ENCODE data around the gene COA7.

The COA7 gene

DNA sequence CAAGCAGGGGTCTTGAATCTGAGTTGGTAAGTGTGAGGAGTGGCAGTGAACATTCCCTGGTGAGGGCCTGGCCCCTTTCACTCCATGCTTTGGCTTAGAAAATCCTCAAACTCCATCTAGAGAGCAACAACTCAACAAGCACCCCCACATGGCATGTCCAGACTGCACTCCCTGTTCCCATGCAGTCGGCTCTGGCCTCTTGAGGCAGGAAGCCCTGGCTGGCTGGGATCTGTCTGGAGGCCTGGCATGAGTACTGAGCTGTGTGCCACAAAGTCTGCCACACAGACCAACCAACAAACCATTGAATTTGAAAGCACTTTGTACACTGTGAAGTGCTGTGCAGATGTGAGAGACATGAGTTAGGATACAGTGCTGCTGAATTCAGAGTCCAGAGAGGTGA, 25.2 kb downstream of the COA7 start:
- H3K9me3 ChIP-seq, result no peaks in the 10 kb centered on the region
- TF ChIP-seq, protein P1, sequence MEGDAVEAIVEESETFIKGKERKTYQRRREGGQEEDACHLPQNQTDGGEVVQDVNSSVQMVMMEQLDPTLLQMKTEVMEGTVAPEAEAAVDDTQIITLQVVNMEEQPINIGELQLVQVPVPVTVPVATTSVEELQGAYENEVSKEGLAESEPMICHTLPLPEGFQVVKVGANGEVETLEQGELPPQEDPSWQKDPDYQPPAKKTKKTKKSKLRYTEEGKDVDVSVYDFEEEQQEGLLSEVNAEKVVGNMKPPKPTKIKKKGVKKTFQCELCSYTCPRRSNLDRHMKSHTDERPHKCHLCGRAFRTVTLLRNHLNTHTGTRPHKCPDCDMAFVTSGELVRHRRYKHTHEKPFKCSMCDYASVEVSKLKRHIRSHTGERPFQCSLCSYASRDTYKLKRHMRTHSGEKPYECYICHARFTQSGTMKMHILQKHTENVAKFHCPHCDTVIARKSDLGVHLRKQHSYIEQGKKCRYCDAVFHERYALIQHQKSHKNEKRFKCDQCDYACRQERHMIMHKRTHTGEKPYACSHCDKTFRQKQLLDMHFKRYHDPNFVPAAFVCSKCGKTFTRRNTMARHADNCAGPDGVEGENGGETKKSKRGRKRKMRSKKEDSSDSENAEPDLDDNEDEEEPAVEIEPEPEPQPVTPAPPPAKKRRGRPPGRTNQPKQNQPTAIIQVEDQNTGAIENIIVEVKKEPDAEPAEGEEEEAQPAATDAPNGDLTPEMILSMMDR (IDR thresholded peaks at IDR 0.05), result no peak
- intact Hi-C loops (cut with DNase I; ENCODE audit: low total_unique reads), result no loop called here
- no peak overlapping the region for H3K27ac ChIP-seq
- no peak overlapping the region for H3K4me3 ChIP-seq
- DNase-seq, result no peak
- peaks cover 0 to 12% (median 0%) of the 10 kb centered on the region in 4 donors for H3K4me1 ChIP-seq
- H3K27me3 ChIP-seq, result no peaks in the 10 kb centered on the region
- H3K36me3 ChIP-seq, result no peaks in the 10 kb centered on the region

DNA sequence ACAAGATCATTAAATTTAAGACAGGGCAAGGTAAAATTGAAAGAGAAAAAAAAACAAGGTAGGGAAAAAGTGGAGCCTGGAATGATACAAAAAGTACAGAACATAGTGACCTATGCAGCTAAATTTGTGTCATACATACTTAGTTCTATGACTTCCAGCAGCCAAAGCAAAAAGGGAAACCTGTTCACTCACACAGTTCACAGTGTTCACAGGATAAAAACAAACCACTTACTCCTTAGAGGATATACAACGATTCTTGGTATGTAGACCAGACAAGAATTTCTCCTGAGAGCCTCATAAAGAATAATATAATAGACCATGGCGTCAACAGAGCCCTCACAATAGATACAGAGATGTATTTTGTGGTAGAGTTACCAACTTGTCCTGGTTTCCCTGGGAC, 27.5 kb downstream of the COA7 start:
- no peak overlapping the region for H3K27ac ChIP-seq
- no peak overlapping the region for H3K4me3 ChIP-seq
- TF ChIP-seq, protein P1 (IDR thresholded peaks at IDR 0.05), result no peak
- no peaks in the 10 kb centered on the region for H3K9me3 ChIP-seq
- no peaks in the 10 kb centered on the region for H3K36me3 ChIP-seq
- H3K4me1 ChIP-seq, result peaks cover 0 to 12% (median 0%) of the 10 kb centered on the region in 4 donors
- intact Hi-C loops (cut with DNase I; ENCODE audit: low total_unique reads), result no loop called here
- no peaks in the 10 kb centered on the region for H3K27me3 ChIP-seq
- DNase-seq, result no peak

DNA sequence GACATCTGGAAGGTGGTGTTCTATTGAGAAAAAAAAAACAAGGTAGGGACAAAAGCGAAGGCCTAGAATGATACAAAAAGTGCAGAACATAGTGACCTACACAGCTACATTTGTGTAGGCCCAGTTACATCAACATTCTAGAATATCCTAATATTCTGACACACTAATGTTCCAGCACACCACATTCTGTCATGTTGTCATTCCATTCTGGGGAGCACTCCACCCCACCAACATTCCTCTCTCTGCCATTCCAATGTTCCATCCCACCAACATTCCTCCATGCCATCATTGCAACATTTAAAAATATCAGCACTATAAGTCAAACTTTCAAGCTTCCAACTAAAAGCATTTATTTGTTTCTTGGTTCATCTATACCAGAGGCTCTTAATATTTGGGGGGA, 28.5 kb downstream of the COA7 start:
- Histone ChIP-seq H3K36me3 (no peaks in the 10 kb centered on the region), H3K4me1 (peaks cover 0 to 12% (median 0%) of the 10 kb centered on the region in 4 donors), H3K27me3 (no peaks in the 10 kb centered on the region), H3K27ac (no peak overlapping the region), H3K4me3 (no peak overlapping the region), H3K9me3 (no peaks in the 10 kb centered on the region)
- intact Hi-C loops (cut with DNase I; ENCODE audit: low total_unique reads), result no loop called here
- DNase-seq, result no peak
- TF ChIP-seq, protein P1 (IDR thresholded peaks at IDR 0.05), result no peak

DNA sequence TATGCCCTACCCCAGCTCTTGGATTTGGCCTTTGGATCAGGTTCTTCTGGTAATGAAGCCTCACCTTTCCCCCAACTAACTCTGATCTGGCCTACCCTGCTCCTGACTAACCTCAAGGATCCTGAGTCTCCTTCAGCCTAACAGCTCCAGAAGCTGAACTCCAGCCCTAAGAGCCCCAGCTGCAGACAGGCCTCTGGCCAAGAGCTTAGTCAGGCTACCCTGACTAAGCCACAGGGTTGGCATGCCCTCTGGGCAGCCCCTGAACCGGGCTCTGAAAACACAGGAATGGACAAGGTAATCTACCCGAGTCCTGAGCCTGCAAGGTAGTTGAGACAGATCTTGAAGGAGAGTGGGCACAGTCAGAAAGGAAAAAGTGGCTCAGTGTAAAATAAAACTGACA, 29.4 kb downstream of the COA7 start:
- H3K4me1 ChIP-seq, result peaks cover 0 to 12% (median 0%) of the 10 kb centered on the region in 4 donors
- H3K27me3 ChIP-seq, result no peaks in the 10 kb centered on the region
- no peaks in the 10 kb centered on the region for H3K9me3 ChIP-seq
- no peak overlapping the region for H3K4me3 ChIP-seq
- H3K36me3 ChIP-seq, result no peaks in the 10 kb centered on the region
- no peak for DNase-seq
- no peak overlapping the region for H3K27ac ChIP-seq
- TF ChIP-seq, protein P1 (IDR thresholded peaks at IDR 0.05), result no peak
- intact Hi-C loops (cut with DNase I; ENCODE audit: low total_unique reads), result no loop called here

DNA sequence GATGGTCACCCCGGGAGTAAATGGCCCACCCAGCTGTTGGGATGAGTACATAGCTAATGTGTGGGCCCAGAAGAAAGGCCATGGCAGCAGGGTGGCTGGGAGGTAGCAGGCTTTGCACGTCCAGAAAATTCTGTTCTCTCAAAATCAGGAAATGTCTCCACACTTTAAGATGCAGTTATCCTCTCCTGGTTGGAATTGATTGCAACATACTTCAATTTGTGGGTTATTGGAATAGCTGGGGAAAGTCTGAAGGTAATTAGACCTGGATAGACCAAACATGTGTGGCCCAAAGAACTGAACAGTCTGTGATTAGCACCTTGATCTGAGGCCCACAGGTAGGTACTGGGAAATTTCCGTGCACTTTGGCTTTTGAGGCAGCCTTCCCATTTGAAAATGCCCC, 30.2 kb downstream of the COA7 start:
- Histone ChIP-seq H3K27me3 (no peaks in the 10 kb centered on the region), H3K4me3 (no peak overlapping the region), H3K9me3 (no peaks in the 10 kb centered on the region), H3K27ac (no peak overlapping the region), H3K4me1 (peaks cover 0 to 12% (median 1%) of the 10 kb centered on the region in 4 donors), H3K36me3 (no peaks in the 10 kb centered on the region)
- intact Hi-C loops (cut with DNase I; ENCODE audit: low total_unique reads), result no loop called here
- TF ChIP-seq, protein P1 (IDR thresholded peaks at IDR 0.05), result no peak
- no peak for DNase-seq

DNA sequence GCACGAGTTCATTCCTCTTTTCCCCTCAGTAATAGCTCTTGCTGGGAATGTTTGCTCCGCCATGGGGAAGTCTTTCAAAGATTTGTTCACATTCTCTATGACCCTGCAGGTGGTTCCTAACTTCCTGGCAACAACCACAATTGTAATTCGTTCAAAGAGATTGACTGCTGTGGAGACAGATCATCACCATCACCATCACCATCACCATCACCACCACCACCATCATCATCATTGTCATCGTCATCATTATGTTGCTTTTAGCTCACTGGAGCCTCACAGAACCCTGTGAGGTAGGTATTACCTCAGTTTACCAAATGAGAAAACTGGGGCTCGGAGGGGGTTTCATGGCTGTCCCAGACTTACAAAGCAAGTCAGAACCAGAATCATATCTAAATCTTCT, 30.9 kb downstream of the COA7 start:
- Histone ChIP-seq H3K9me3 (no peaks in the 10 kb centered on the region), H3K4me1 (peaks cover 0 to 12% (median 4%) of the 10 kb centered on the region in 4 donors), H3K4me3 (no peak overlapping the region), H3K36me3 (no peaks in the 10 kb centered on the region), H3K27ac (no peak overlapping the region), H3K27me3 (no peaks in the 10 kb centered on the region)
- DNase-seq, result no peak
- TF ChIP-seq, protein P1 (IDR thresholded peaks at IDR 0.05), result no peak
- intact Hi-C loops (cut with DNase I; ENCODE audit: low total_unique reads), result no loop called here
